ENCODE data around the gene PNLIPRP3. TPM values are rescaled to one million over a fixed set of nuclear protein-coding genes. Genes with fewer than 3 reads are reported as not detected.

Gene PNLIPRP3
- total RNA-seq, 1 donor from 2014 or later: not detected

GRCh38 chr10:116395223-116395985 is 32.2 kb upstream of the PNLIPRP3 start:
- Mint-ChIP-seq H3K4me3 (ENCODE audit: unreplicated experiment) (no peak overlapping the region), H3K4me1 (ENCODE audit: low read depth) (peaks cover 8% of the 10 kb centered on the region), H3K27me3 (ENCODE audit: low read depth) (no peaks in the 10 kb centered on the region), H3K27ac (ENCODE audit: unreplicated experiment) (no peak overlapping the region), H3K36me3 (ENCODE audit: low read depth) (no peaks in the 10 kb centered on the region), H3K9me3 (ENCODE audit: low read depth) (peaks cover 7% of the 10 kb centered on the region)
- DNase-seq (ENCODE audit: low spot score): no peak
- no peak for TF ChIP-seq CTCF (IDR thresholded peaks at IDR 0.05)

- no peak for TF ChIP-seq CTCF (IDR thresholded peaks at IDR 0.05)
- DNase-seq (ENCODE audit: low spot score): no peak
- no peaks in the 10 kb centered on the region for H3K36me3 Mint-ChIP-seq (ENCODE audit: low read depth)
- H3K9me3 Mint-ChIP-seq (ENCODE audit: low read depth): peaks cover 7% of the 10 kb centered on the region
- H3K4me3 Mint-ChIP-seq (ENCODE audit: unreplicated experiment): no peak overlapping the region
- no peaks in the 10 kb centered on the region for H3K4me1 Mint-ChIP-seq (ENCODE audit: low read depth)
- H3K27ac Mint-ChIP-seq (ENCODE audit: unreplicated experiment): no peak overlapping the region
- H3K27me3 Mint-ChIP-seq (ENCODE audit: low read depth): no peaks in the 10 kb centered on the region
Measured at GRCh38 chr10:116398224-116398623, 29.4 kb upstream of the PNLIPRP3 start.

GRCh38 chr10:116402858-116403257 is 24.8 kb upstream of the PNLIPRP3 start:
- DNase-seq (ENCODE audit: low spot score): no peak
- H3K9me3 Mint-ChIP-seq (ENCODE audit: low read depth): peaks cover 3% of the 10 kb centered on the region
- peaks cover 1% of the 10 kb centered on the region for H3K27me3 Mint-ChIP-seq (ENCODE audit: low read depth)
- H3K27ac Mint-ChIP-seq (ENCODE audit: unreplicated experiment): no peak overlapping the region
- H3K4me3 Mint-ChIP-seq (ENCODE audit: unreplicated experiment): no peak overlapping the region
- no peaks in the 10 kb centered on the region for H3K36me3 Mint-ChIP-seq (ENCODE audit: low read depth)
- TF ChIP-seq CTCF (IDR thresholded peaks at IDR 0.05): no peak
- no peaks in the 10 kb centered on the region for H3K4me1 Mint-ChIP-seq (ENCODE audit: low read depth)

GRCh38 chr10:116403740-116404250 is 23.9 kb upstream of the PNLIPRP3 start:
- no peaks in the 10 kb centered on the region for H3K36me3 Mint-ChIP-seq (ENCODE audit: low read depth)
- peaks cover 3% of the 10 kb centered on the region for H3K9me3 Mint-ChIP-seq (ENCODE audit: low read depth)
- H3K4me3 Mint-ChIP-seq (ENCODE audit: unreplicated experiment): no peak overlapping the region
- no peak for TF ChIP-seq CTCF (IDR thresholded peaks at IDR 0.05)
- H3K27ac Mint-ChIP-seq (ENCODE audit: unreplicated experiment): no peak overlapping the region
- no peaks in the 10 kb centered on the region for H3K4me1 Mint-ChIP-seq (ENCODE audit: low read depth)
- peaks cover 1% of the 10 kb centered on the region for H3K27me3 Mint-ChIP-seq (ENCODE audit: low read depth)
- DNase-seq (ENCODE audit: low spot score): no peak

- no peak overlapping the region for H3K27ac Mint-ChIP-seq (ENCODE audit: unreplicated experiment)
- no peak for TF ChIP-seq CTCF (IDR thresholded peaks at IDR 0.05)
Measured at GRCh38 chr10:116408719-116409118, 18.9 kb upstream of the PNLIPRP3 start.

More at GRCh38 chr10:116408719-116409118, 18.9 kb upstream of the PNLIPRP3 start:
- peaks cover 3% of the 10 kb centered on the region for H3K9me3 Mint-ChIP-seq (ENCODE audit: low read depth)
- peaks cover 8% of the 10 kb centered on the region for H3K27me3 Mint-ChIP-seq (ENCODE audit: low read depth)
- H3K4me3 Mint-ChIP-seq (ENCODE audit: unreplicated experiment): no peak overlapping the region
- H3K4me1 Mint-ChIP-seq (ENCODE audit: low read depth): no peaks in the 10 kb centered on the region
- no peak for DNase-seq (ENCODE audit: low spot score)
- no peaks in the 10 kb centered on the region for H3K36me3 Mint-ChIP-seq (ENCODE audit: low read depth)

Data from chondrocyte (in vitro differentiated cells).